SK-N-SH treated with all-trans-retinoic acid at 6 μM for 48 hours (cell line): ENCODE results near the gene P3H1.

ENCODE experiments used
- ATAC-seq: fragments of 200-7000 bp; cut with Tn5 transposase; 3 replicates; pipeline ENCODE4 v1.9.1; 2020; ENCODE audit warnings: mild to moderate bottlenecking, moderate library complexity
- ARNTL ChIP-seq: fragments of 450-650 bp; formaldehyde crosslinking; IDR thresholded peaks from 2 replicates; pipeline ENCODE4 v1.5.0; 2020; ENCODE audit warnings: low read depth, mild to moderate bottlenecking, moderate library complexity, borderline replicate concordance
- BACH2 ChIP-seq: fragments of 250-450 bp; sonication (Bioruptor Pico); IDR thresholded peaks from 2 replicates; pipeline ENCODE4 v1.9.0; 2021; ENCODE audit warnings: mild to moderate bottlenecking, borderline replicate concordance
- CREB5 ChIP-seq: fragments of 250-450 bp; sonication (Bioruptor Pico); IDR thresholded peaks from 2 replicates; pipeline ENCODE4 v1.5.1; 2020; ENCODE audit warnings: low read depth, mild to moderate bottlenecking, moderate library complexity
- CSDC2 ChIP-seq: fragments of 250-450 bp; sonication (Bioruptor Pico); IDR thresholded peaks from 2 replicates; pipeline ENCODE4 v1.5.0; 2020; ENCODE audit warnings: mild to moderate bottlenecking, moderate library complexity
- CSRNP3 ChIP-seq: fragments of 250-450 bp; sonication (Bioruptor Pico); IDR thresholded peaks from 2 replicates; pipeline ENCODE4 v1.5.1; 2021; ENCODE audit warnings: mild to moderate bottlenecking, moderate library complexity
- ESRRG ChIP-seq: fragments of 250-450 bp; sonication (Bioruptor Pico); IDR thresholded peaks from 2 replicates; pipeline ENCODE4 v1.6.1; 2021; ENCODE audit warnings: mild to moderate bottlenecking
- GLIS3 ChIP-seq: fragments of 250-450 bp; sonication (Bioruptor Pico); IDR thresholded peaks from 2 replicates; pipeline ENCODE4 v1.5.0; 2020; ENCODE audit warnings: mild to moderate bottlenecking, moderate library complexity
- ISL1 ChIP-seq: fragments of 250-450 bp; sonication (Bioruptor Pico); IDR thresholded peaks from 2 replicates; pipeline ENCODE4 v2.1.2; 2022; ENCODE audit warnings: mild to moderate bottlenecking, moderate library complexity
- OSR1 ChIP-seq: fragments of 250-450 bp; sonication (Bioruptor Pico); IDR thresholded peaks from 2 replicates; pipeline ENCODE4 v1.8.0; 2022; ENCODE audit warnings: moderate library complexity, mild to moderate bottlenecking, inconsistent platforms
- PPARA ChIP-seq: fragments of 250-450 bp; sonication (Bioruptor Pico); IDR thresholded peaks from 2 replicates; pipeline ENCODE4 v1.5.0; 2020; ENCODE audit warnings: mild to moderate bottlenecking, borderline replicate concordance
- RARB ChIP-seq: fragments of 250-450 bp; sonication (Bioruptor Pico); IDR thresholded peaks from 2 replicates; pipeline ENCODE4 v1.8.0; 2021; ENCODE audit warnings: mild to moderate bottlenecking, moderate library complexity
- SNAI2 ChIP-seq: fragments of 250-450 bp; sonication (Bioruptor Pico); IDR thresholded peaks from 2 replicates; pipeline ENCODE4 v1.5.0; 2020; ENCODE audit warnings: mild to moderate bottlenecking, moderate library complexity
- TOX ChIP-seq: fragments of 250-450 bp; sonication (Bioruptor Pico); IDR thresholded peaks from 2 replicates; pipeline ENCODE4 v1.8.0; 2021; ENCODE audit warnings: mild to moderate bottlenecking, moderate library complexity, borderline replicate concordance
- ZC3H10 ChIP-seq: fragments of 250-450 bp; sonication (Bioruptor Pico); IDR thresholded peaks from 2 replicates; pipeline ENCODE4 v1.5.1; 2021; ENCODE audit warnings: mild to moderate bottlenecking, moderate library complexity
- ZFP3 ChIP-seq: fragments of 250-450 bp; sonication (Bioruptor Pico); IDR thresholded peaks from 2 replicates; pipeline ENCODE4 v1.5.0; 2020; ENCODE audit warnings: mild to moderate bottlenecking, moderate library complexity
- ZFP30 ChIP-seq: fragments of 450-650 bp; formaldehyde crosslinking; IDR thresholded peaks from 2 replicates; pipeline ENCODE4 v1.5.0; 2022; ENCODE audit warnings: mild to moderate bottlenecking, moderate library complexity
- ZNF565 ChIP-seq: fragments of 450-650 bp; formaldehyde crosslinking; conservative IDR thresholded peaks from 2 replicates; pipeline ENCODE4 v1.5.0; 2020; ENCODE audit warnings: low read depth, mild to moderate bottlenecking, moderate library complexity
- ZNF70 ChIP-seq: fragments of 450-650 bp; formaldehyde crosslinking; IDR thresholded peaks from 2 replicates; pipeline ENCODE4 v1.5.0; 2020; ENCODE audit warnings: mild to moderate bottlenecking, moderate library complexity
- ZNF8 ChIP-seq: fragments of 450-650 bp; formaldehyde crosslinking; IDR thresholded peaks from 2 replicates; pipeline ENCODE4 v1.5.0; 2020; ENCODE audit warnings: mild to moderate bottlenecking, moderate library complexity
- TF ChIP-seq, protein P1 (sequence below): fragments of 250-450 bp; sonication (Bioruptor Pico); IDR thresholded peaks from 2 replicates; pipeline ENCODE4 v1.8.0; 2021; ENCODE audit warnings: low read depth, mild to moderate bottlenecking, moderate library complexity, borderline replicate concordance
- TF ChIP-seq, protein P2 (sequence below): fragments of 250-450 bp; sonication (Bioruptor Pico); IDR thresholded peaks from 2 replicates; pipeline ENCODE4 v1.8.0; 2020; ENCODE audit warnings: mild to moderate bottlenecking, moderate library complexity, borderline replicate concordance

Gene P3H1

GRCh38 chr1:42765269-42765668 lies 1.6 kb downstream of the P3H1 start:
- TF ChIP-seq TOX (no peak), ZFP30 (no peak), ESRRG (CRISPR knock-in tag) (no peak), ZNF70 (CRISPR knock-in tag) (no peak), SNAI2 (CRISPR knock-in tag) (no peak), ZNF565 (CRISPR knock-in tag) (no peak), BACH2 (no peak), ZFP3 (CRISPR knock-in tag) (no peak), RARB (CRISPR knock-in tag) (no peak), GLIS3 (no peak), PPARA (no peak), ZC3H10 (CRISPR knock-in tag) (no peak)
- TF ChIP-seq, protein P1, sequence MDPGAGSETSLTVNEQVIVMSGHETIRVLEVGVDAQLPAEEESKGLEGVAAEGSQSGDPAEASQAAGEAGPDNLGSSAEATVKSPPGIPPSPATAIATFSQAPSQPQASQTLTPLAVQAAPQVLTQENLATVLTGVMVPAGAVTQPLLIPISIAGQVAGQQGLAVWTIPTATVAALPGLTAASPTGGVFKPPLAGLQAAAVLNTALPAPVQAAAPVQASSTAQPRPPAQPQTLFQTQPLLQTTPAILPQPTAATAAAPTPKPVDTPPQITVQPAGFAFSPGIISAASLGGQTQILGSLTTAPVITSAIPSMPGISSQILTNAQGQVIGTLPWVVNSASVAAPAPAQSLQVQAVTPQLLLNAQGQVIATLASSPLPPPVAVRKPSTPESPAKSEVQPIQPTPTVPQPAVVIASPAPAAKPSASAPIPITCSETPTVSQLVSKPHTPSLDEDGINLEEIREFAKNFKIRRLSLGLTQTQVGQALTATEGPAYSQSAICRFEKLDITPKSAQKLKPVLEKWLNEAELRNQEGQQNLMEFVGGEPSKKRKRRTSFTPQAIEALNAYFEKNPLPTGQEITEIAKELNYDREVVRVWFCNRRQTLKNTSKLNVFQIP (CRISPR knock-in tag): no peak
- TF ChIP-seq, protein P2, sequence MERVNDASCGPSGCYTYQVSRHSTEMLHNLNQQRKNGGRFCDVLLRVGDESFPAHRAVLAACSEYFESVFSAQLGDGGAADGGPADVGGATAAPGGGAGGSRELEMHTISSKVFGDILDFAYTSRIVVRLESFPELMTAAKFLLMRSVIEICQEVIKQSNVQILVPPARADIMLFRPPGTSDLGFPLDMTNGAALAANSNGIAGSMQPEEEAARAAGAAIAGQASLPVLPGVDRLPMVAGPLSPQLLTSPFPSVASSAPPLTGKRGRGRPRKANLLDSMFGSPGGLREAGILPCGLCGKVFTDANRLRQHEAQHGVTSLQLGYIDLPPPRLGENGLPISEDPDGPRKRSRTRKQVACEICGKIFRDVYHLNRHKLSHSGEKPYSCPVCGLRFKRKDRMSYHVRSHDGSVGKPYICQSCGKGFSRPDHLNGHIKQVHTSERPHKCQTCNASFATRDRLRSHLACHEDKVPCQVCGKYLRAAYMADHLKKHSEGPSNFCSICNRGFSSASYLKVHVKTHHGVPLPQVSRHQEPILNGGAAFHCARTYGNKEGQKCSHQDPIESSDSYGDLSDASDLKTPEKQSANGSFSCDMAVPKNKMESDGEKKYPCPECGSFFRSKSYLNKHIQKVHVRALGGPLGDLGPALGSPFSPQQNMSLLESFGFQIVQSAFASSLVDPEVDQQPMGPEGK (CRISPR knock-in tag): no peak
- no peak for ATAC-seq

GRCh38 chr1:42762269-42762668 lies 4.6 kb downstream of the P3H1 start:
- no peak for ATAC-seq
- TF ChIP-seq ZFP30: no peak
- TF ChIP-seq ZNF70 (CRISPR knock-in tag): no peak
- no peak for TF ChIP-seq ZNF8
- TF ChIP-seq CREB5: no peak
- no peak for TF ChIP-seq CSRNP3
- no peak for TF ChIP-seq OSR1
- TF ChIP-seq SNAI2 (CRISPR knock-in tag): no peak
- no peak for TF ChIP-seq CSDC2
- TF ChIP-seq, protein P1 (CRISPR knock-in tag): no peak
- TF ChIP-seq ARNTL (CRISPR knock-in tag): no peak
- no peak for TF ChIP-seq TOX
- TF ChIP-seq ISL1 (CRISPR knock-in tag): no peak
- TF ChIP-seq PPARA: no peak
- no peak for TF ChIP-seq GLIS3
- no peak for TF ChIP-seq ESRRG (CRISPR knock-in tag)
- no peak for TF ChIP-seq BACH2
- TF ChIP-seq, all 23 proteins: peak for 0

GRCh38 chr1:42761567-42761966 lies 5.3 kb downstream of the P3H1 start:
- TF ChIP-seq ZNF565 (CRISPR knock-in tag) (no peak), ZC3H10 (CRISPR knock-in tag) (no peak), ARNTL (CRISPR knock-in tag) (no peak), CSDC2 (no peak), RARB (CRISPR knock-in tag) (no peak), OSR1 (no peak), SNAI2 (CRISPR knock-in tag) (no peak), ISL1 (CRISPR knock-in tag) (no peak), BACH2 (no peak), CSRNP3 (no peak)
- ATAC-seq: no peak
